Activated CD8-positive, alpha-beta memory T cell treated with anti-CD3 and anti-CD28 coated beads, Interleukin-2, amount 50 U/mL, for 48 hours (primary cell): ENCODE data around the gene TFG.
A peak's percentile ranks its signal among the peaks of the same experiment; 100 is the strongest.

Source experiments
- DNase-seq: peaks from one replicate; pipeline ENCODE4 v3.0.0-alpha.2; 2020

TFG gene

GRCh38 chr3:100708644-100708988, 678 bp upstream of the TFG start:
- no peak for DNase-seq

DNA sequence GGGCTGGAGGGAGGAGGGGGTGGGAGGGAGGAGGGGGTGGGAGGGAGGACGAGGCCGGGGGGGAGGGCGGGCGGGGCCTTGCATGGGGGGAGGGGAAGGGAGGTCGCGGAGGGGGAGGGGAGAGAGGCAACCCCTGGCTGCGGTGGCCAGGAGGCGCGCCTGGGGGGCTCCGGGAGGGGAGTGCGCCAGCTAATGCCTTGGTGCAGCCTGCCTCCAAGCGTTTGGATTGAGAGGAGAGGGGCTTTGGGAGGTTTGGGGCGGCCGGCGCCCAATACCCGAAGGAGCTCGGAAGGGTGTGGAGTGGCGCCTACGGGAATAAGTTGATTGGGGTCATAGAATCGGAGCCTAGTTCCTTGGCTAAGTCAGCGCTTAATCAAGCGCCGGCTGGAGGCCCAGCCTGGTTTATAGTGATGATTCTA, 557 bp downstream of the TFG start:
- DNase-seq, result peak; percentile 71

- peak; percentile 78 for DNase-seq
Measured at GRCh38 chr3:100710261-100710968, 1.1 kb downstream of the TFG start.

GRCh38 chr3:100715176-100715575, 5.9 kb downstream of the TFG start:
- no peak for DNase-seq

GRCh38 chr3:100717063-100717462, 7.8 kb downstream of the TFG start:
- DNase-seq, result no peak

DNA sequence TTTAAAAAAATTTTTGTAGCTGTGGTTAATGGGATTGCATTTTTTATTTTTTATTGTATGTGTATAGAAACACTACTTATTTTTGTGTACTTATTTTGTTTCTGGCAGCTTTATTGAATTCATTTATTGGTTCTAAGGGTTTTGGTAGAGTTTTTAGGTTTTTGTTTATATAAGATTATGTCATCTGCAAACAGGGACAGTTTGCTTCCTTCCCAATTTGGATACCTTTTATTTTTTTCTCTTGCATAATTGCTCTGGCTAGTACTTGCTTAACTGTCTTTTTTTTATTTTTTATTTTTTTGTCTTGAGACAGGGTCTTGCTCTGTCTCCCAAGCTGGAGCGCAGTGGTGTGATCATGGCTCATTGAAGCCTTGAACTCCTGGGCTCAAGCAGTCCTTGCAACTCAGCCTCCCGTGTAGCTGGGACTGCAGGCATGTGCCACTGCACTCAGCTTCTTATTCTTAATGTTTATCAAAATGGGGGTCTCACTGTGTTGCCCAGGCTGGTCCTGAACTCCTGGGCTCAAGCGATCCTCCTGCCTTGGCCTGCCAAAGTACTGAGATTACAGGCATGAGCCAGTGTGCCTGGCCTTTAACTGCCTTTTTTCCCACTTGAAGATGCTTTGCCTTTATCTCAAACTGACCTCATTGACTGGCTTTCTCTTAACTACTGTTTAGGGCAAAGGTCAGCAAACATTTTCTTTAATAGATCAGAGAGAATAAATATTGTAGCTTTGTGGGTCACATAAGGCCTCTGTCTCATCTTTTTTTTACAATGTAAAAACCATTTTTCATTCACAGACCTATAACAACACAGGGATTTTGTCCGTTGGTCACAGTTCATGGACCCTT, 8.6 kb downstream of the TFG start:
- no peak for DNase-seq

DNA sequence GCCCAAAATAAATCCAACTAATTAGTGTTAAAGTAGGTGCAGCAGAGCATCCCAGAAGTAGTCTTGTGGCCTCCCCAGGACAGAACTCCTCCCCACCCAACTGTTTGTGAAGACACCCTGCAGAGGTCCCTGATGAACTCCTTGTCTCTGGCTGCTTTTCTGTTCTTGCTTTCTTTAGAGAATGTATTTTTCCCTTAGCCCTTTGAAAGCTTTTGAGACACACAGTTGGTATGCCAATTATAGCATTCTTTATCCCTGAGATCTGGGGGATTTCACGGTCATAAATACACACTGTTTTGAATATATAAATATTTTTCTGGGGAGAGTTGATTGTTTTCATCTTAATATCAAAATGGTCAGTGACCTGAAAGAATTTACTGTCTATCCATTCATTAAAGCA, 9.8 kb downstream of the TFG start:
- no peak for DNase-seq

DNA sequence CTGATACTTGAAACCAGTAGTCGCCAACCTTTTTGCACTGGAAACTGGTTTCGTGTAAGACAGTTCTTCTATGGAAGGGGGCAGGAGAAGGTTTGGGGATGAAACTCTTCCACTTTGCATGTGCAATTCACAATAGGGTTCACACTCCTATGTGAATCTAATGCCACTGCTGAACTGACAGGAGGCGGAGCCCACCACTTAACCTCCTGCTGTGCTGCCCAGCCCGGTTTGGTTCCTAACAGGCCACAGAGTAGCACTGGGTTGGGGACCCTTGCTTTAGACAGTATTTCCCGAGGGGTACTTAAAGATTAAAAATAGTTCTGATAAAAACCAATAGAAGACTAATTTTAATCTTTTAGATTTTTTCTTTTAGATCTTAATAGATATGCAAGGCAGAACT, 11.1 kb downstream of the TFG start:
- no peak for DNase-seq

DNA sequence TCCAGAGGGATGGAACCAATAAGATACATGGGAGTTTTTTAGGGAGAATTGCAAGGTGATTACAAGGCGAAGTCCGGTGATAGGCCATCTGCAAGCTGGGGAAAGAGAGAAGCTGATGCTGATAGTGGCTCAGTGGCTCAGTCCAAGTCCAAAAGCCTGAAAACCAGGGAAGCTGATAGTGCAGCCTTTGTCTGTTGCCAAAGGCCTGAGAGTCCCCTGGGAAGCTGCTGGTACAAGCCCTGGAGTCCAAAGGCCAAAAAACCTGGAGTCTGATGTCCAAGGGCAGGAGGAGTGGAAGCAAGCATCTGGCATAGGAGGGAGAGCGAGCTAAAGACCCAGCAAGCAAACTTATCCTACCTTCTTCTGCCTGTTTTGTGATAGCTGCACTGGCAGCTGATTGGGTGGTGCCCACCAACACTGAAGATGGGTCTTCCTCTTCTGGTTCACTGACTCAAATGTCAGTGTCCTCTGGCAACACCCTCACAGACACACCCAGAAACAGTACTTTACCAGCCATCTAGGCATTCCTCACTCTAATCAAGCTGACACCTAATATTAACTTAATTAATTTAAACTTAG, 16.7 kb downstream of the TFG start:
- no peak for DNase-seq

DNA sequence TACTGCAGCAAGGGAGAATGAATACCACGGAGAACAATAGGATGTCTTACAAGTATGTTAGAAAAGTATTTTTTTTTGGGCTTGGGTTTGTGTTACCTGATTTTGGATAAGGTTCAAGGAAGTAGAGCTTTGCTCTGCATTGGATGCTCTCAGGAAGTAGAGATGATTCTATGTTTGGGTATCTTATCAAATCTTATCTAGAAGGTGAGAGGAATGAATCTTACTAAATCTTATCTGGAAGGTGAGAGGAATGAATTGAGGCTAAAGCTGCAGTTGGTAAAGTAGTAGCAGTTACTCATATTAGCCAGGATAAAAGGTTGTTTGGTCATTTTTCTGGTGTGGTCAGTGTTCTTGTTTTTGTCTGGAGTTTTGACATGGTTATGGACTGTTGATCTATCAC, 17.4 kb downstream of the TFG start:
- no peak for DNase-seq

DNA sequence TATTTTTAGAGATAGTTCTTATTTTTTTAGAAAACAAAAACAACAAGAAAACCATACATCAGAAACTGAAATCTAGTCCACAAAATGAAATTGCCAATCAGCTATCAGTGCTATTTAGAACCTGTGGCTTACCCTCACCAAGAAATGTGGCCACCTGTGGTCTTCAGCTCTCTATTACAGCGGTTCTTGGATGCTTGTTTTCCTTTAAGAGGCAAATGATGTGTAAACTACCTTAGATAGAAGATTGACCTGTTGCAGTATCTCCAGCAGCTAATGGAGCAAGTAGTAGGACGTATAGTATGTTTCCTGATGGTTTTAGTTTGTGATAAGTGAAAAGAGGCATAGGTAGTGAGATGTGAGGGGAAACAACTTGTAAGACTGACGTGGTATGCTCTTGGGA, 21.2 kb downstream of the TFG start:
- no peak for DNase-seq

DNA sequence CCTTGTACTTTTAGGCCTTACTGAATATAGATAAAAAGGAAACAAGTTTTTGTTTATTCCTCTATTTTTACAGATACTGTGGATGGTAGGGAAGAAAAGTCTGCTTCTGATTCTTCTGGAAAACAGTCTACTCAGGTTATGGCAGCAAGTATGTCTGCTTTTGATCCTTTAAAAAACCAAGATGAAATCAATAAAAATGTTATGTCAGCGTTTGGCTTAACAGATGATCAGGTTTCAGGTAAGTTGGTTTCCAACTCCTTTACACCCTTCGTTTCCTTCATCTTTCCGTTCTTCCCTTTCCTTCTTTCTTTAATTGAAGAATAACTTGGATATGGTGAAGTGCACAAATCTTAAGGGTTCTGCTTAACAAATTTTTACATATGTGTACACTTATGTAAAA, 23.1 kb downstream of the TFG start:
- no peak for DNase-seq

GRCh38 chr3:100737334-100737733, 28.0 kb downstream of the TFG start:
- no peak for DNase-seq

GRCh38 chr3:100740207-100740606, 30.9 kb downstream of the TFG start:
- no peak for DNase-seq

DNA sequence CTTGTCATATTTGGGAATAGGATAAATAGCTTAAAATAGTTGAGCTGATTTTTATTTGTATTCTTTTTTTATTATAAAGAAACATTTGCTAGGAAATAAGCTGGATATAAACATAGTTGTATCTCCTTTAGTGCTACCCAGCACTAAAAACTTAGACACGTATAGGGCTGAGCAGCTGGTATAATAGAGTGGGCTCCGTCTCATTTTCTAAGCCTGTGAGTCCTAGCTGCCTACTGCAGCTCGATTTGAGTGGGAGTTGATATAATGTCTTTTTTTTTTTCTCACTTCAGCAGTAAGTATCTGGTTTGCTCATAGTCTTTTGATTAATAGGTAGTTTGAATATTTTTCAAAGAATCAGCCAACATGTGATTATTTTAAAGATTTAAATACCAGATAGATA, 34.2 kb downstream of the TFG start:
- DNase-seq, result no peak

GRCh38 chr3:100744671-100745070, 35.4 kb downstream of the TFG start:
- no peak for DNase-seq

DNA sequence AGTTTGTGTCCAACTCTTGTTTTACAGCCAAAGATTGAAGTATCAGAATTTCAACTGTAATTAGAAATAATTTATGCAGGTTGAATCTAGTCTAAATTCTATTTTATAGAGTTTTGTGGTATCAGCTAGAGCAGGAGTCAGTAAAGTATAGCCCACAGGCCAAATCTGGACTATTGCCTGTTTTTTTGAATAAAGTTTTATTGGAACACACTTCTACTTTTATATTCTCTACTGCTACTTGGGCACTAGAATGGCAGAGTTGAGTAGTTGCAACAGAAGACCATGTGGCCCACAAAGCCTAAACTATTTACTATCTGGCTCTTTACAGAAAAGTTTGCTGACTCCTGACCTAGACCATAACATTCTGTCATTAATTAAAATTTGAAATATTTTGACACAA, 36.3 kb downstream of the TFG start:
- no peak for DNase-seq

- no peak for DNase-seq
Measured at GRCh38 chr3:100746092-100746491, 36.8 kb downstream of the TFG start.

DNA sequence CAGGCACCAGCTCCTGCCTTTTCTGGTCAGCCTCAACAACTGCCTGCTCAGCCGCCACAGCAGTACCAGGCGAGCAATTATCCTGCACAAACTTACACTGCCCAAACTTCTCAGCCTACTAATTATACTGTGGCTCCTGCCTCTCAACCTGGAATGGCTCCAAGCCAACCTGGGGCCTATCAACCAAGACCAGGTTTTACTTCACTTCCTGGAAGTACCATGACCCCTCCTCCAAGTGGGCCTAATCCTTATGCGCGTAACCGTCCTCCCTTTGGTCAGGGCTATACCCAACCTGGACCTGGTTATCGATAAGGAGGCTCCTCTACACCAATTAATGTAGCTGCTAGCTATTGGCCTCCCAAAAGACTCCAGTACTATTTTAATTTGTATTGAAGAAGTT, 38.9 kb downstream of the TFG start:
- no peak for DNase-seq

GRCh38 chr3:100748967-100749366, 39.7 kb downstream of the TFG start:
- DNase-seq, result no peak

DNA sequence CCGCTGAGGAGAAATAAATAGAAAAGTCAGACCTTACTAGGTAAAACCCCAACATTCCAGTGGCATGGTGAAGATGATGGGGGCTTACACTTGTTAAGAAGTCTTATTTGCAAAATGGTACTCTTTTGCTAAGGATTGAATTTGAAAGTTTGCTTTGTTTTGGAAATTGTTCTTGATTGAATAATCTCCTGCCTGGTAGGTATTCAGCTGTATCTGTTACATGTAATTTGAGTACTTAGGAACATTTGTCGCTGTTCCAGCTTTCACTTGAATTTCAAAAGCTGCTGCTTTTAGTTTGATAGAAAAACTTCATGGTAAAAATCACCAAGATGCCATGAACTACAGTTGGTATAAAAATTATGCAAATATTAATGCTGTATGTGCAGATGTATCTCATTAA, 44.6 kb downstream of the TFG start:
- DNase-seq, result no peak

GRCh38 chr3:100754563-100755334, 45.5 kb downstream of the TFG start:
- no peak for DNase-seq

DNA sequence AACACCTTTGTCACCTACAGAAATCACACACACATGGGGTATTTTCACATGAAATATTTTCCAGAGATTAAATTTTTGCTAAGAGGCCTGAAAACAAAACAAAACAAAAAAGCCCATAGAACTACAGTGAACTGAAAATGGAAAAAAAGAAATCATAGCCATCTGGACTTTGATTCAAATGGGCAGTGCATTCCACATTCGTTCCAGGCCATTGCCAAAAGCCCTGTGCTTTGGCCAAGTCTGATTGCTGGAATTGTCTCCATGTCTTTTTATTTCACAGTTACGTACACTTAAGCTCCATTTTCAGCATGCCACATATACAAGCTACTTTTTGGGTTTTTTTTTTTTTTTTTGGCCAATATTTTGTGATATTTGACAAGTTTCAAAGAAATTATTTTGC, 47.1 kb downstream of the TFG start:
- DNase-seq, result no peak

DNA sequence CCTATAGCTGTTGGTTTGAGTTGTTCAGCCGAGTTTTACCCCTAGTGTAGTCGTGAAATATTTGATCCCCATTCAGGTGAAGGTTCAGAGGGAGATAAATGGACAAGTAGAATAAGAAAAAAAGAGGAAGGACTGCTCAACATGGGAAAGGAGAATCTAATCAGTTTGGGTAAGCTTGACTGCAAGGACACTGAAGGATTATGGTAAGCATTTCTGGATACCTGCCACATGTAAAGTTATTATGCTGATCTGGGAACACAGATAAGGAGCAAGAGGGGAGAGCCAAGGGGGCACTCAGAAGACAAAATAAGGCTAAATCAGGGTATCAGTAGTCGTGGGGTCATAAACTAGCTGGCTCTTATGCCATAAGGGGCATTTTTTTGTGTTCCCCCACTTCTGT, 49.9 kb downstream of the TFG start:
- DNase-seq, result no peak
